ENCODE measurements around the gene ADRA2C. TPM values are rescaled to one million over a fixed set of nuclear protein-coding genes. Genes with fewer than 3 reads are reported as not detected.

Gene ADRA2C
- total RNA-seq, 1 donor from 2014 or later = 3.2 TPM

GRCh38 chr4:3809451-3810110 lies 43.4 kb downstream of the ADRA2C start:
- H3K27me3 Mint-ChIP-seq (ENCODE audit: unreplicated experiment) = peaks cover 7% of the 10 kb centered on the region
- no peak overlapping the region for H3K4me3 Mint-ChIP-seq (ENCODE audit: unreplicated experiment)

GRCh38 chr4:3810111-3810680 lies 44.0 kb downstream of the ADRA2C start:
- Mint-ChIP-seq H3K27me3 (ENCODE audit: unreplicated experiment) (peaks cover 7% of the 10 kb centered on the region), H3K4me3 (ENCODE audit: unreplicated experiment) (no peak overlapping the region), H3K36me3 (ENCODE audit: low read depth, unreplicated experiment) (no peaks in the 10 kb centered on the region), H3K27ac (ENCODE audit: unreplicated experiment) (no peak overlapping the region), H3K9me3 (ENCODE audit: unreplicated experiment) (peaks cover 4% of the 10 kb centered on the region), H3K4me1 (ENCODE audit: unreplicated experiment) (peaks cover 5% of the 10 kb centered on the region)
- DNase-seq (ENCODE audit: low spot score) = no peak
- TF ChIP-seq CTCF (IDR thresholded peaks at IDR 0.05; ENCODE audit: unreplicated experiment) = no peak

More at GRCh38 chr4:3809451-3810110, 43.4 kb downstream of the ADRA2C start:
- H3K4me1 Mint-ChIP-seq (ENCODE audit: unreplicated experiment) = peaks cover 5% of the 10 kb centered on the region
- no peak overlapping the region for H3K27ac Mint-ChIP-seq (ENCODE audit: unreplicated experiment)
- H3K9me3 Mint-ChIP-seq (ENCODE audit: unreplicated experiment) = peaks cover 4% of the 10 kb centered on the region
- DNase-seq (ENCODE audit: low spot score) = no peak
- H3K36me3 Mint-ChIP-seq (ENCODE audit: low read depth, unreplicated experiment) = no peaks in the 10 kb centered on the region
- TF ChIP-seq CTCF (IDR thresholded peaks at IDR 0.05; ENCODE audit: unreplicated experiment) = no peak

- Mint-ChIP-seq H3K27me3 (ENCODE audit: unreplicated experiment) (peaks cover 7% of the 10 kb centered on the region), H3K9me3 (ENCODE audit: unreplicated experiment) (peaks cover 4% of the 10 kb centered on the region), H3K27ac (ENCODE audit: unreplicated experiment) (no peak overlapping the region), H3K36me3 (ENCODE audit: low read depth, unreplicated experiment) (no peaks in the 10 kb centered on the region), H3K4me1 (ENCODE audit: unreplicated experiment) (peaks cover 5% of the 10 kb centered on the region), H3K4me3 (ENCODE audit: unreplicated experiment) (no peak overlapping the region)
- DNase-seq (ENCODE audit: low spot score) = no peak
- no peak for TF ChIP-seq CTCF (IDR thresholded peaks at IDR 0.05; ENCODE audit: unreplicated experiment)
These were observed 44.8 kb downstream of the ADRA2C start for GRCh38 chr4:3810796-3811485.

- Mint-ChIP-seq H3K4me1 (ENCODE audit: unreplicated experiment) (peaks cover 5% of the 10 kb centered on the region), H3K36me3 (ENCODE audit: low read depth, unreplicated experiment) (no peaks in the 10 kb centered on the region), H3K27ac (ENCODE audit: unreplicated experiment) (no peak overlapping the region), H3K4me3 (ENCODE audit: unreplicated experiment) (no peak overlapping the region), H3K9me3 (ENCODE audit: unreplicated experiment) (peaks cover 4% of the 10 kb centered on the region), H3K27me3 (ENCODE audit: unreplicated experiment) (peaks cover 7% of the 10 kb centered on the region)
- TF ChIP-seq CTCF (IDR thresholded peaks at IDR 0.05; ENCODE audit: unreplicated experiment) = no peak
- no peak for DNase-seq (ENCODE audit: low spot score)
These were observed 45.4 kb downstream of the ADRA2C start for GRCh38 chr4:3811621-3812020.

All from endothelial cell (in vitro differentiated cells).